Chondrocyte (in vitro differentiated cells): ENCODE results near the gene GCM1. TPM values are rescaled to one million over a fixed set of nuclear protein-coding genes. Genes with fewer than 3 reads are reported as not detected.

ENCODE experiments used
- DNase-seq: peaks from one replicate; pipeline ENCODE4 v3.0.0; 2021; ENCODE audit warnings: mixed read lengths, low spot score
- H3K27ac Mint-ChIP-seq: one replicate; pipeline ENCODE4 v1.8.0; 2021; ENCODE audit warnings: mild to moderate bottlenecking, moderate library complexity, mixed read lengths; ENCODE audit not compliant: unreplicated experiment
- H3K27me3 Mint-ChIP-seq: 2 replicates; pipeline ENCODE4 v1.8.0; 2021; ENCODE audit warnings: low read depth, mixed read lengths
- H3K36me3 Mint-ChIP-seq: 2 replicates; pipeline ENCODE4 v1.8.0; 2021; ENCODE audit warnings: low read depth, mixed read lengths
- H3K4me1 Mint-ChIP-seq: 2 replicates; pipeline ENCODE4 v1.8.0; 2021; ENCODE audit warnings: low read depth, mild to moderate bottlenecking, mixed read lengths
- H3K4me3 Mint-ChIP-seq: one replicate; pipeline ENCODE4 v1.8.0; 2021; ENCODE audit warnings: mild to moderate bottlenecking, moderate library complexity, mixed read lengths; ENCODE audit not compliant: unreplicated experiment
- H3K9me3 Mint-ChIP-seq: 2 replicates; pipeline ENCODE4 v1.8.0; 2021; ENCODE audit warnings: low read depth, mixed read lengths
- CTCF ChIP-seq: fragments of 200-600 bp; sonication (generic); IDR thresholded peaks from 2 replicates; pipeline ENCODE4 v1.5.0; 2021; ENCODE audit warnings: antibody characterized with exemption, mild to moderate bottlenecking, moderate library complexity
- long read RNA-seq: library from polyadenylated mRNA; stranded (forward); transcript quantifications from one replicate; pipeline ENCODE4 v2.0.0, GENCODE V29; 2021
- total RNA-seq: library from RNA; stranded (reverse); gene quantifications from 3 replicates; pipeline ENCODE4 v1.2.1, GENCODE V29; 2021

The GCM1 gene
- total RNA-seq = not detected in 3 replicates
- long read RNA-seq = 0 reads

GRCh38 chr6:53148684-53149083 is at the start of gene GCM1:
Gene GCM1, minus strand, starts transcription at chr6:53148841. Its CDS starts 3,209 bp downstream, at chr6:53145632.
- no peaks in the 10 kb centered on the region for H3K27me3 Mint-ChIP-seq
- no peaks in the 10 kb centered on the region for H3K4me1 Mint-ChIP-seq
- no peaks in the 10 kb centered on the region for H3K36me3 Mint-ChIP-seq
- no peak within 1 kb of the TSS for H3K4me3 Mint-ChIP-seq
- TF ChIP-seq CTCF = no peak
- H3K9me3 Mint-ChIP-seq = no peaks in the 10 kb centered on the region
- no peak within 1 kb of the TSS for H3K27ac Mint-ChIP-seq
- DNase-seq = no peak

- Mint-ChIP-seq H3K36me3 (no peaks in the 10 kb centered on the region), H3K27ac (no peak overlapping the region), H3K9me3 (no peaks in the 10 kb centered on the region), H3K4me3 (no peak overlapping the region), H3K27me3 (peaks cover 2% of the 10 kb centered on the region), H3K4me1 (peaks cover 15% of the 10 kb centered on the region)
- TF ChIP-seq CTCF = no peak
- no peak for DNase-seq
Measured at GRCh38 chr6:53197553-53197952, 48.9 kb upstream of the GCM1 start.

GRCh38 chr6:53195048-53195447 is 46.4 kb upstream of the GCM1 start:
- Mint-ChIP-seq H3K36me3 (no peaks in the 10 kb centered on the region), H3K27ac (no peak overlapping the region), H3K27me3 (peaks cover 2% of the 10 kb centered on the region), H3K9me3 (no peaks in the 10 kb centered on the region), H3K4me1 (peaks cover 18% of the 10 kb centered on the region), H3K4me3 (no peak overlapping the region)
- DNase-seq = no peak
- TF ChIP-seq CTCF = no peak

- DNase-seq = no peak
- no peak overlapping the region for H3K4me3 Mint-ChIP-seq
- peak overlapping the region; percentile 59 for H3K27ac Mint-ChIP-seq
- H3K27me3 Mint-ChIP-seq = no peaks in the 10 kb centered on the region
- H3K36me3 Mint-ChIP-seq = no peaks in the 10 kb centered on the region
- no peak for TF ChIP-seq CTCF
- no peaks in the 10 kb centered on the region for H3K9me3 Mint-ChIP-seq
- peaks cover 36% of the 10 kb centered on the region for H3K4me1 Mint-ChIP-seq
Measured at GRCh38 chr6:53192682-53193188, 44.1 kb upstream of the GCM1 start.

- no peak for DNase-seq
- no peaks in the 10 kb centered on the region for H3K27me3 Mint-ChIP-seq
- no peaks in the 10 kb centered on the region for H3K9me3 Mint-ChIP-seq
- H3K27ac Mint-ChIP-seq = peak overlapping the region; percentile 96
- H3K4me3 Mint-ChIP-seq = no peak overlapping the region
- H3K36me3 Mint-ChIP-seq = no peaks in the 10 kb centered on the region
- peaks cover 36% of the 10 kb centered on the region for H3K4me1 Mint-ChIP-seq
- no peak for TF ChIP-seq CTCF
Measured at GRCh38 chr6:53189554-53189953, 40.9 kb upstream of the GCM1 start.
